Measurements from ENCODE around the gene PRRT4.

PRRT4 gene

GRCh38 chr7:128394904-128395496 is 33.5 kb upstream of the PRRT4 start:
- no peak for DNase-seq (ENCODE audit: low read depth)

GRCh38 chr7:128393526-128394330 is 32.2 kb upstream of the PRRT4 start:
- DNase-seq (ENCODE audit: low read depth) = no peak

- no peak for DNase-seq (ENCODE audit: low read depth)
Measured at GRCh38 chr7:128392446-128393327, 31.2 kb upstream of the PRRT4 start.

- no peak for DNase-seq (ENCODE audit: low read depth)
Measured at GRCh38 chr7:128391805-128392204, 30.3 kb upstream of the PRRT4 start.

- DNase-seq (ENCODE audit: low read depth) = no peak
Measured at GRCh38 chr7:128390871-128391565, 29.5 kb upstream of the PRRT4 start.

- no peak for DNase-seq (ENCODE audit: low read depth)
Measured at GRCh38 chr7:128389618-128390329, 28.3 kb upstream of the PRRT4 start.

GRCh38 chr7:128389085-128389617 is 27.7 kb upstream of the PRRT4 start:
- DNase-seq (ENCODE audit: low read depth) = no peak

- no peak for DNase-seq (ENCODE audit: low read depth)
Measured at GRCh38 chr7:128388145-128388485, 26.6 kb upstream of the PRRT4 start.

GRCh38 chr7:128387216-128388144 is 26.0 kb upstream of the PRRT4 start:
- peak; percentile 55 for DNase-seq (ENCODE audit: low read depth)

GRCh38 chr7:128385988-128386925 is 24.8 kb upstream of the PRRT4 start:
- no peak for DNase-seq (ENCODE audit: low read depth)

GRCh38 chr7:128384726-128385125 is 23.2 kb upstream of the PRRT4 start:
- no peak for DNase-seq (ENCODE audit: low read depth)

GRCh38 chr7:128383776-128384175 is 22.3 kb upstream of the PRRT4 start:
- DNase-seq (ENCODE audit: low read depth) = no peak

- DNase-seq (ENCODE audit: low read depth) = no peak
Measured at GRCh38 chr7:128381161-128381821, 19.8 kb upstream of the PRRT4 start.

GRCh38 chr7:128380483-128381106 is 19.1 kb upstream of the PRRT4 start:
- DNase-seq (ENCODE audit: low read depth) = no peak

- no peak for DNase-seq (ENCODE audit: low read depth)
Measured at GRCh38 chr7:128379900-128380479, 18.5 kb upstream of the PRRT4 start.

GRCh38 chr7:128378637-128379036 is 17.1 kb upstream of the PRRT4 start:
- DNase-seq (ENCODE audit: low read depth) = no peak

- DNase-seq (ENCODE audit: low read depth) = no peak
Measured at GRCh38 chr7:128376077-128376476, 14.6 kb upstream of the PRRT4 start.

GRCh38 chr7:128374041-128374440 is 12.6 kb upstream of the PRRT4 start:
- no peak for DNase-seq (ENCODE audit: low read depth)
